SH-SY5Y (cell line): ENCODE measurements around the gene TMEM30B.

ENCODE experiments used
- GATA2 ChIP-seq: IDR thresholded peaks from 2 replicates; pipeline ENCODE4 v1.6.1; 2011; ENCODE audit warnings: mild to moderate bottlenecking, low read depth, low read length
- GATA3 ChIP-seq: IDR thresholded peaks from 2 replicates; pipeline ENCODE4 v1.6.1; 2011; ENCODE audit warnings: low read depth, mild to moderate bottlenecking, low read length, moderate library complexity

GRCh38 chr14:61269321-61270083 is 11.6 kb downstream of the TMEM30B start:
- TF ChIP-seq GATA3 (no peak), GATA2 (no peak)
